ENCODE measurements around the gene NOC2L.

DNA sequence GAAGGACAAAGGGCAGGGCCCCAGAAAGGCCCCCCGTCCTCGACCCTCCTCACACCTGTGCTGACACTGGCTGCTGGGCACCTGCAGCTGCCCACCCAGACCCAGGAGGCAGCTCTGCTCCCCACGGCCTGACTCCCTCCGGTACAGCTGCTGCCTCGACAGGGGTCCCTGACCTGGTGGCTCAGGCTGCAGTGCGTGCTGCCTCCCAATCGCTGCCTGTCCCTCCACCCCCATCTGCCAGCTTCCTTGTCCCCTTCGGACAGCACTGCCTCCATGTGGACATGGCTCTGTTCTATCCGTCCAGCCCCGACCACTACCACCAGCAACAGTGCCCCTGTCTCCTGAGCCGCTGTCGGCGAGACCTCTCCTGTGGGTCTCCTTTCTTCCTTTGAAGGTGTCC is 4.1 kb downstream of the NOC2L start:
- TF ChIP-seq TOE1 (IDR thresholded peaks at IDR 0.05; ENCODE audit: borderline replicate concordance) (no peak), TOE1 (CRISPR knock-in tag; IDR thresholded peaks at IDR 0.05; ENCODE audit: borderline replicate concordance, low read depth) (no peak), CEBPB (tag; IDR thresholded peaks at IDR 0.05) (no peak), ZNF174 (CRISPR knock-in tag; IDR thresholded peaks at IDR 0.05) (no peak), EZH2 (IDR thresholded peaks at IDR 0.05; ENCODE audit: borderline replicate concordance, low read depth, low read length) (no peak), JUN (IDR thresholded peaks at IDR 0.05; ENCODE audit: borderline replicate concordance, low read depth, low read length) (no peak), JUN (CRISPR knock-in tag; IDR thresholded peaks at IDR 0.05; ENCODE audit: borderline replicate concordance) (no peak), POLR2AphosphoS5 (IDR thresholded peaks at IDR 0.05; ENCODE audit: control insufficient read depth, insufficient read depth, low read depth, low read length) (no peak), CREB1 (IDR thresholded peaks at IDR 0.05) (no peak), CREB1 (CRISPR knock-in tag; IDR thresholded peaks at IDR 0.05) (no peak), CHD7 (IDR thresholded peaks at IDR 0.05; ENCODE audit: low read depth, low read length) (no peak), RB1 (IDR thresholded peaks at IDR 0.05; ENCODE audit: low read depth) (no peak), TAF1 (IDR thresholded peaks at IDR 0.05; ENCODE audit: control insufficient read depth, extremely low read depth, insufficient read depth, low read length, severe bottlenecking) (no peak), CTBP1 (IDR thresholded peaks at IDR 0.05; ENCODE audit: borderline replicate concordance) (no peak)
- TF ChIP-seq, protein P1, sequence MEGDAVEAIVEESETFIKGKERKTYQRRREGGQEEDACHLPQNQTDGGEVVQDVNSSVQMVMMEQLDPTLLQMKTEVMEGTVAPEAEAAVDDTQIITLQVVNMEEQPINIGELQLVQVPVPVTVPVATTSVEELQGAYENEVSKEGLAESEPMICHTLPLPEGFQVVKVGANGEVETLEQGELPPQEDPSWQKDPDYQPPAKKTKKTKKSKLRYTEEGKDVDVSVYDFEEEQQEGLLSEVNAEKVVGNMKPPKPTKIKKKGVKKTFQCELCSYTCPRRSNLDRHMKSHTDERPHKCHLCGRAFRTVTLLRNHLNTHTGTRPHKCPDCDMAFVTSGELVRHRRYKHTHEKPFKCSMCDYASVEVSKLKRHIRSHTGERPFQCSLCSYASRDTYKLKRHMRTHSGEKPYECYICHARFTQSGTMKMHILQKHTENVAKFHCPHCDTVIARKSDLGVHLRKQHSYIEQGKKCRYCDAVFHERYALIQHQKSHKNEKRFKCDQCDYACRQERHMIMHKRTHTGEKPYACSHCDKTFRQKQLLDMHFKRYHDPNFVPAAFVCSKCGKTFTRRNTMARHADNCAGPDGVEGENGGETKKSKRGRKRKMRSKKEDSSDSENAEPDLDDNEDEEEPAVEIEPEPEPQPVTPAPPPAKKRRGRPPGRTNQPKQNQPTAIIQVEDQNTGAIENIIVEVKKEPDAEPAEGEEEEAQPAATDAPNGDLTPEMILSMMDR (IDR thresholded peaks at IDR 0.05 in 2 of 3, conservative IDR thresholded peaks at IDR 0.05 in 1 of 3; ENCODE audit: insufficient read depth in 2 of 3, low read depth in 1 of 3, low read length in 3 of 3) = no peak
- TF ChIP-seq, protein P2, sequence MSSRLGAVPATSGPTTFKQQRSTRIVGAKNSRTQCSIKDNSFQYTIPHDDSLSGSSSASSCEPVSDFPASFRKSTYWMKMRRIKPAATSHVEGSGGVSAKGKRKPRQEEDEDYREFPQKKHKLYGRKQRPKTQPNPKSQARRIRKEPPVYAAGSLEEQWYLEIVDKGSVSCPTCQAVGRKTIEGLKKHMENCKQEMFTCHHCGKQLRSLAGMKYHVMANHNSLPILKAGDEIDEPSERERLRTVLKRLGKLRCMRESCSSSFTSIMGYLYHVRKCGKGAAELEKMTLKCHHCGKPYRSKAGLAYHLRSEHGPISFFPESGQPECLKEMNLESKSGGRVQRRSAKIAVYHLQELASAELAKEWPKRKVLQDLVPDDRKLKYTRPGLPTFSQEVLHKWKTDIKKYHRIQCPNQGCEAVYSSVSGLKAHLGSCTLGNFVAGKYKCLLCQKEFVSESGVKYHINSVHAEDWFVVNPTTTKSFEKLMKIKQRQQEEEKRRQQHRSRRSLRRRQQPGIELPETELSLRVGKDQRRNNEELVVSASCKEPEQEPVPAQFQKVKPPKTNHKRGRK (tag; IDR thresholded peaks at IDR 0.05) = no peak
- TF ChIP-seq, protein P3, sequence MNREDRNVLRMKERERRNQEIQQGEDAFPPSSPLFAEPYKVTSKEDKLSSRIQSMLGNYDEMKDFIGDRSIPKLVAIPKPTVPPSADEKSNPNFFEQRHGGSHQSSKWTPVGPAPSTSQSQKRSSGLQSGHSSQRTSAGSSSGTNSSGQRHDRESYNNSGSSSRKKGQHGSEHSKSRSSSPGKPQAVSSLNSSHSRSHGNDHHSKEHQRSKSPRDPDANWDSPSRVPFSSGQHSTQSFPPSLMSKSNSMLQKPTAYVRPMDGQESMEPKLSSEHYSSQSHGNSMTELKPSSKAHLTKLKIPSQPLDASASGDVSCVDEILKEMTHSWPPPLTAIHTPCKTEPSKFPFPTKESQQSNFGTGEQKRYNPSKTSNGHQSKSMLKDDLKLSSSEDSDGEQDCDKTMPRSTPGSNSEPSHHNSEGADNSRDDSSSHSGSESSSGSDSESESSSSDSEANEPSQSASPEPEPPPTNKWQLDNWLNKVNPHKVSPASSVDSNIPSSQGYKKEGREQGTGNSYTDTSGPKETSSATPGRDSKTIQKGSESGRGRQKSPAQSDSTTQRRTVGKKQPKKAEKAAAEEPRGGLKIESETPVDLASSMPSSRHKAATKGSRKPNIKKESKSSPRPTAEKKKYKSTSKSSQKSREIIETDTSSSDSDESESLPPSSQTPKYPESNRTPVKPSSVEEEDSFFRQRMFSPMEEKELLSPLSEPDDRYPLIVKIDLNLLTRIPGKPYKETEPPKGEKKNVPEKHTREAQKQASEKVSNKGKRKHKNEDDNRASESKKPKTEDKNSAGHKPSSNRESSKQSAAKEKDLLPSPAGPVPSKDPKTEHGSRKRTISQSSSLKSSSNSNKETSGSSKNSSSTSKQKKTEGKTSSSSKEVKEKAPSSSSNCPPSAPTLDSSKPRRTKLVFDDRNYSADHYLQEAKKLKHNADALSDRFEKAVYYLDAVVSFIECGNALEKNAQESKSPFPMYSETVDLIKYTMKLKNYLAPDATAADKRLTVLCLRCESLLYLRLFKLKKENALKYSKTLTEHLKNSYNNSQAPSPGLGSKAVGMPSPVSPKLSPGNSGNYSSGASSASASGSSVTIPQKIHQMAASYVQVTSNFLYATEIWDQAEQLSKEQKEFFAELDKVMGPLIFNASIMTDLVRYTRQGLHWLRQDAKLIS (CRISPR knock-in tag; IDR thresholded peaks at IDR 0.05) = no peak
